H9 (cell line): Measurements from ENCODE around the gene DNM1. TPM values are rescaled to one million over a fixed set of nuclear protein-coding genes. Genes with fewer than 3 reads are reported as not detected.

ENCODE experiments used
- DNase-seq: peaks from one replicate; pipeline ENCODE4 v3.0.0-alpha.2; 2017
- H2AFZ ChIP-seq: one replicate; pipeline ENCODE4 v1.6.1; 2013; ENCODE audit warnings: mild to moderate bottlenecking, low read length, control low read depth, moderate library complexity
- H2AK5ac ChIP-seq: 2 replicates; pipeline ENCODE4 v1.6.1; 2013; ENCODE audit warnings: low read length, control low read depth, mixed read lengths; ENCODE audit not compliant: insufficient read length
- H2BK120ac ChIP-seq: one replicate; pipeline ENCODE4 v1.6.1; 2013; ENCODE audit warnings: low read depth, mild to moderate bottlenecking, low read length, control low read depth, inconsistent platforms; ENCODE audit not compliant: poor library complexity, severe bottlenecking
- H2BK12ac ChIP-seq: 2 replicates; pipeline ENCODE4 v1.6.1; 2013; ENCODE audit warnings: low read length, control low read depth, mixed read lengths, low read depth; ENCODE audit not compliant: insufficient read length
- H2BK15ac ChIP-seq: 2 replicates; pipeline ENCODE4 v1.6.1; 2013; ENCODE audit warnings: low read depth, low read length, control low read depth
- H2BK20ac ChIP-seq: one replicate; pipeline ENCODE4 v1.6.1; 2013; ENCODE audit warnings: low read depth, mild to moderate bottlenecking, low read length, control low read depth, inconsistent platforms; ENCODE audit not compliant: poor library complexity, severe bottlenecking
- H2BK5ac ChIP-seq: 2 replicates; pipeline ENCODE4 v1.6.1; 2013; ENCODE audit warnings: low read length, control low read depth, mixed read lengths; ENCODE audit not compliant: insufficient read length
- H3K14ac ChIP-seq: 2 replicates; pipeline ENCODE4 v1.6.1; 2013; ENCODE audit warnings: low read length, control low read depth; ENCODE audit not compliant: insufficient read depth
- H3K18ac ChIP-seq: 2 replicates; pipeline ENCODE4 v1.6.1; 2013; ENCODE audit warnings: low read depth, mild to moderate bottlenecking, mixed read lengths, low read length, control low read depth; ENCODE audit not compliant: insufficient read length
- H3K23ac ChIP-seq: 2 replicates; pipeline ENCODE4 v1.6.1; 2013; ENCODE audit warnings: low read length, control low read depth, mixed read lengths, low read depth; ENCODE audit not compliant: insufficient read length
- H3K23me2 ChIP-seq: 2 replicates; pipeline ENCODE4 v1.6.1; 2013; ENCODE audit warnings: low read depth, mild to moderate bottlenecking, mixed read lengths, low read length, control low read depth; ENCODE audit not compliant: insufficient read length, poor library complexity, severe bottlenecking
- H3K27ac ChIP-seq: 2 replicates; pipeline ENCODE4 v1.5.1; 2013; ENCODE audit warnings: low read length, control low read depth, mixed read lengths, low read depth; ENCODE audit not compliant: insufficient read length
- H3K27me3 ChIP-seq: 2 replicates; pipeline ENCODE4 v1.6.1; 2013; ENCODE audit warnings: low read length, control low read depth, inconsistent platforms; ENCODE audit not compliant: insufficient read depth
- H3K4ac ChIP-seq: 2 replicates; pipeline ENCODE4 v1.6.1; 2013; ENCODE audit warnings: low read depth, mild to moderate bottlenecking, control low read depth, inconsistent platforms, low read length, moderate library complexity
- H3K4me1 ChIP-seq: 2 replicates; pipeline ENCODE4 v1.6.1; 2013; ENCODE audit warnings: low read length, control low read depth, inconsistent platforms; ENCODE audit not compliant: insufficient read depth
- H3K4me2 ChIP-seq: 2 replicates; pipeline ENCODE4 v1.6.1; 2013; ENCODE audit warnings: low read length, control low read depth, mixed read lengths; ENCODE audit not compliant: insufficient read length, insufficient read depth
- H3K56ac ChIP-seq: 2 replicates; pipeline ENCODE4 v1.6.1; 2013; ENCODE audit warnings: low read depth, mild to moderate bottlenecking, mixed read lengths, low read length, control low read depth; ENCODE audit not compliant: insufficient read length
- H3K79me1 ChIP-seq: 2 replicates; pipeline ENCODE4 v1.6.1; 2013; ENCODE audit warnings: low read depth, mild to moderate bottlenecking, moderate library complexity, low read length, control low read depth, inconsistent platforms; ENCODE audit not compliant: insufficient read depth, poor library complexity, severe bottlenecking
- H3K79me2 ChIP-seq: 2 replicates; pipeline ENCODE4 v1.6.1; 2013; ENCODE audit warnings: low read length, control low read depth, inconsistent platforms; ENCODE audit not compliant: insufficient read depth
- H3K9ac ChIP-seq: 2 replicates; pipeline ENCODE4 v1.6.1; 2013; ENCODE audit warnings: low read length, control low read depth, mixed read lengths; ENCODE audit not compliant: insufficient read length; ENCODE audit errors: extremely low read depth
- H3K9me3 ChIP-seq: one replicate; pipeline ENCODE4 v1.6.1; 2013; ENCODE audit warnings: low read depth, low read length, inconsistent platforms; ENCODE audit not compliant: control insufficient read depth
- H3T11ph ChIP-seq: one replicate; pipeline ENCODE4 v1.6.1; 2013; ENCODE audit warnings: mild to moderate bottlenecking, low read length, control low read depth, inconsistent platforms
- H4K20me1 ChIP-seq: one replicate; pipeline ENCODE4 v1.6.1; 2013; ENCODE audit not compliant: control insufficient read depth, insufficient read length, insufficient read depth
- H4K5ac ChIP-seq: 2 replicates; pipeline ENCODE4 v1.6.1; 2013; ENCODE audit warnings: low read depth, mild to moderate bottlenecking, mixed read lengths, low read length, control low read depth; ENCODE audit not compliant: insufficient read length
- H4K8ac ChIP-seq: replicated peaks from 2 replicates; pipeline ENCODE4 v1.6.1; 2013; ENCODE audit warnings: low read length, control low read depth, mixed read lengths, low read depth; ENCODE audit not compliant: insufficient read length
- H4K91ac ChIP-seq: 2 replicates; pipeline ENCODE4 v1.6.1; 2013; ENCODE audit warnings: low read depth, mild to moderate bottlenecking, moderate library complexity, mixed read lengths, low read length, control low read depth; ENCODE audit not compliant: insufficient read length
- H3K27ac Mint-ChIP-seq, 3 experiments: 2 replicates in 2 of 3; 3 replicates in 1 of 3; pipeline ENCODE4 v1.8.0; 2020 to 2021; ENCODE audit warnings: mixed read lengths in 3 of 3, mild to moderate bottlenecking in 1 of 3, moderate library complexity in 1 of 3
- H3K27me3 Mint-ChIP-seq: 2 replicates; pipeline ENCODE4 v1.8.0; 2021; ENCODE audit warnings: low read depth, mild to moderate bottlenecking, moderate library complexity, mixed read lengths
- H3K36me3 Mint-ChIP-seq, 3 experiments: 2 replicates in 2 of 3; 3 replicates in 1 of 3; pipeline ENCODE4 v1.8.0; 2020 to 2021; ENCODE audit warnings: low read depth in 3 of 3, mixed read lengths in 3 of 3; ENCODE audit not compliant: insufficient read depth in 1 of 3
- H3K4me1 Mint-ChIP-seq, 2 experiments: 2 replicates each; pipeline ENCODE4 v1.8.0; 2020; ENCODE audit warnings: mixed read lengths in 2 of 2
- H3K4me3 Mint-ChIP-seq, 2 experiments: 2 replicates in 1 of 2; 3 replicates in 1 of 2; pipeline ENCODE4 v1.8.0; 2020 to 2021; ENCODE audit warnings: mild to moderate bottlenecking in 2 of 2, mixed read lengths in 2 of 2, moderate library complexity in 1 of 2
- H3K9me3 Mint-ChIP-seq, 2 experiments: 2 replicates in 1 of 2; 3 replicates in 1 of 2; pipeline ENCODE4 v1.8.0; 2020; ENCODE audit warnings: mild to moderate bottlenecking in 2 of 2, mixed read lengths in 2 of 2, moderate library complexity in 1 of 2
- CTCF ChIP-seq: fragments of 200-600 bp; sonication (generic); conservative IDR thresholded peaks from 3 replicates; pipeline ENCODE4 v1.8.0; 2021; ENCODE audit warnings: antibody characterized with exemption, mild to moderate bottlenecking
- whole genome bisulfite sequencing: extraction: QIAGEN DNeasy Blood & Tissue Kit; methylation state at CpG from one replicate; pipeline ENCODE4 v1.1.7; 2013; ENCODE audit warnings: missing lambda C conversion rate, low lambda C conversion rate, mixed read lengths; ENCODE audit not compliant: insufficient read length; ENCODE audit errors: extremely low coverage; 5-methylcytosine and 5-hydroxymethylcytosine counted together
- total RNA-seq: library from RNA; stranded (reverse); gene quantifications from 2 replicates; pipeline ENCODE4 v1.2.1, GENCODE V29; 2021

DNM1 gene
- total RNA-seq, 1 experiment from 2014 or later: 58.0 TPM

GRCh38 chr9:128169925-128170324, 33.3 kb upstream of the DNM1 start:
- H3K79me1 ChIP-seq: no peaks in the 10 kb centered on the region
- H3K27ac ChIP-seq: no peak overlapping the region
- H3K9me3 Mint-ChIP-seq: no peaks in the 10 kb centered on the region
- H3K23ac ChIP-seq: no peak overlapping the region
- no peak overlapping the region for H2AK5ac ChIP-seq
- H3K9ac ChIP-seq: no peak overlapping the region
- no peaks in the 10 kb centered on the region for H3K27me3 Mint-ChIP-seq
- no peak overlapping the region for H3K18ac ChIP-seq
- no peak overlapping the region for H3K4ac ChIP-seq
- no peak overlapping the region for H4K91ac ChIP-seq
- peaks cover 20 to 64% (median 48%) of the 10 kb centered on the region in 3 experiments for H3K36me3 Mint-ChIP-seq
- no peaks in the 10 kb centered on the region for H3K4me1 Mint-ChIP-seq
- TF ChIP-seq CTCF: no peak
- H3K4me3 Mint-ChIP-seq: no peak overlapping the region
- no peak overlapping the region for H3T11ph ChIP-seq
- no peak overlapping the region for H2BK5ac ChIP-seq
- H2BK120ac ChIP-seq: no peak overlapping the region
- no peak overlapping the region for H2BK15ac ChIP-seq
- H2BK12ac ChIP-seq: no peak overlapping the region
- no peak overlapping the region; a peak in 1 of 7 replicates for H3K27ac Mint-ChIP-seq
- H4K5ac ChIP-seq: no peak overlapping the region
- no peak overlapping the region for H3K56ac ChIP-seq
- H4K20me1 ChIP-seq: no peaks in the 10 kb centered on the region
- no peaks in the 10 kb centered on the region for H3K9me3 ChIP-seq
- H3K4me2 ChIP-seq: no peak overlapping the region
- no peak overlapping the region for H2AFZ ChIP-seq
- H3K79me2 ChIP-seq: no peaks in the 10 kb centered on the region
- no peaks in the 10 kb centered on the region for H3K27me3 ChIP-seq
- H3K4me1 ChIP-seq: no peaks in the 10 kb centered on the region
- DNase-seq: no peak
- WGBS: no CpG with 5 or more reads among the region's 8 CpGs
- no peaks in the 10 kb centered on the region for H3K23me2 ChIP-seq
- no peak overlapping the region for H4K8ac ChIP-seq
- no peak overlapping the region for H3K14ac ChIP-seq
- no peak overlapping the region for H2BK20ac ChIP-seq
